Cardiac muscle cell (in vitro differentiated cells and primary cell): ENCODE results near the gene TMEM109. TPM values are rescaled to one million over a fixed set of nuclear protein-coding genes. Genes with fewer than 3 reads are reported as not detected.

Experiments used
- DNase-seq, 2 donors: peaks; one replicate each; pipeline versions ENCODE4 v3.0.0 to v3.0.0-alpha.2; 2010 to 2017; ENCODE audit warnings: low read depth in 1 of 2, low spot score in 1 of 2
- H3K27ac ChIP-seq: fragments of 200-600 bp; sonication (generic); 2 replicates; pipeline ENCODE4 v1.5.1; 2016
- H3K27me3 ChIP-seq: fragments of 200-600 bp; sonication (generic); 2 replicates; pipeline ENCODE4 v1.6.0; 2016; ENCODE audit warnings: control low read depth
- H3K36me3 ChIP-seq: fragments of 200-600 bp; sonication (generic); 2 replicates; pipeline ENCODE4 v1.5.1; 2016; ENCODE audit warnings: control low read depth
- H3K4me1 ChIP-seq: fragments of 200-600 bp; sonication (generic); 2 replicates; pipeline ENCODE4 v1.8.1; 2017; ENCODE audit warnings: low read depth, mild to moderate bottlenecking, mixed run types
- H3K4me3 ChIP-seq: fragments of 200-600 bp; sonication (generic); 2 replicates; pipeline ENCODE4 v1.5.1; 2016; ENCODE audit warnings: mild to moderate bottlenecking
- H3K9me3 ChIP-seq: fragments of 200-600 bp; sonication (generic); 2 replicates; pipeline ENCODE4 v1.5.1; 2017; ENCODE audit warnings: low read depth, mild to moderate bottlenecking, control low read depth
- CTCF ChIP-seq: IDR thresholded peaks from 2 replicates; pipeline ENCODE4 v1.5.1; 2012; ENCODE audit warnings: low read depth, mild to moderate bottlenecking, low read length
- polyA plus RNA-seq: library from polyadenylated mRNA; unstranded; fragments of >200 nt; fragmentation: Nextera tagmentation; extraction: Ambion mirVana; gene quantifications from 2 replicates; pipeline ENCODE4 v1.2.1, GENCODE V29; 2016
- total RNA-seq: library from RNA; depleted of rRNA; stranded (reverse); fragments of >200 nt; gene quantifications from 2 replicates; pipeline ENCODE4 v1.2.3, GENCODE V29; 2016

TMEM109 gene
- total and polyA plus RNA-seq, 2 experiments from 2014 or later = 56.7 to 109 TPM

GRCh38 chr11:60953781-60954180 lies 39.8 kb downstream of the TMEM109 start:
- Histone ChIP-seq H3K36me3 (no peaks in the 10 kb centered on the region), H3K4me3 (no peak overlapping the region), H3K27ac (no peak overlapping the region), H3K4me1 (no peaks in the 10 kb centered on the region), H3K9me3 (no peaks in the 10 kb centered on the region), H3K27me3 (peaks cover 47% of the 10 kb centered on the region)
- no peak for TF ChIP-seq CTCF
- no peak for DNase-seq

GRCh38 chr11:60954421-60954820 lies 40.5 kb downstream of the TMEM109 start:
- no peak overlapping the region for H3K4me3 ChIP-seq
- DNase-seq = no peak
- H3K9me3 ChIP-seq = no peaks in the 10 kb centered on the region
- H3K27ac ChIP-seq = no peak overlapping the region
- TF ChIP-seq CTCF = no peak
- H3K27me3 ChIP-seq = peaks cover 44% of the 10 kb centered on the region
- H3K36me3 ChIP-seq = no peaks in the 10 kb centered on the region
- no peaks in the 10 kb centered on the region for H3K4me1 ChIP-seq

- no peak for TF ChIP-seq CTCF
- Histone ChIP-seq H3K27me3 (peaks cover 32% of the 10 kb centered on the region), H3K27ac (no peak overlapping the region), H3K9me3 (no peaks in the 10 kb centered on the region), H3K4me3 (no peak overlapping the region), H3K36me3 (no peaks in the 10 kb centered on the region), H3K4me1 (no peaks in the 10 kb centered on the region)
- no peak for DNase-seq
Observed at GRCh38 chr11:60955571-60955970, 41.6 kb downstream of the TMEM109 start.

- Histone ChIP-seq H3K9me3 (no peaks in the 10 kb centered on the region), H3K36me3 (no peaks in the 10 kb centered on the region), H3K4me3 (no peak overlapping the region), H3K27ac (no peak overlapping the region), H3K4me1 (peaks cover 1% of the 10 kb centered on the region), H3K27me3 (peaks cover 18% of the 10 kb centered on the region)
- no peak for TF ChIP-seq CTCF
- DNase-seq = peak in 1 of 2 donors; percentile 65
Observed at GRCh38 chr11:60957188-60957587, 43.2 kb downstream of the TMEM109 start.

GRCh38 chr11:60959431-60959830 lies 45.5 kb downstream of the TMEM109 start:
- peaks cover 6% of the 10 kb centered on the region for H3K4me1 ChIP-seq
- no peak for TF ChIP-seq CTCF

GRCh38 chr11:60960405-60960804 lies 46.4 kb downstream of the TMEM109 start:
- Histone ChIP-seq H3K27ac (no peak overlapping the region), H3K9me3 (no peaks in the 10 kb centered on the region), H3K4me3 (no peak overlapping the region), H3K27me3 (peaks cover 2% of the 10 kb centered on the region), H3K36me3 (no peaks in the 10 kb centered on the region), H3K4me1 (peaks cover 6% of the 10 kb centered on the region)
- peak in 1 of 2 donors; percentile 28 for DNase-seq
- no peak for TF ChIP-seq CTCF

More at GRCh38 chr11:60959431-60959830, 45.5 kb downstream of the TMEM109 start:
- Histone ChIP-seq H3K27me3 (peaks cover 2% of the 10 kb centered on the region), H3K4me3 (no peak overlapping the region), H3K9me3 (no peaks in the 10 kb centered on the region), H3K27ac (no peak overlapping the region), H3K36me3 (no peaks in the 10 kb centered on the region)
- DNase-seq = peak in 1 of 2 donors; percentile 20
